Stimulated activated CD8-positive, alpha-beta memory T cell treated with anti-CD3 and anti-CD28 coated beads, Interleukin-2, amount 100 ng/mL, for 48 hours (primary cell): ENCODE measurements around the gene DNTT.

Experiments
- DNase-seq, 2 donors: peaks; one replicate each; pipeline ENCODE4 v3.0.0-alpha.2; 2020; ENCODE audit warnings: low read depth in 2 of 2

DNTT gene

DNA sequence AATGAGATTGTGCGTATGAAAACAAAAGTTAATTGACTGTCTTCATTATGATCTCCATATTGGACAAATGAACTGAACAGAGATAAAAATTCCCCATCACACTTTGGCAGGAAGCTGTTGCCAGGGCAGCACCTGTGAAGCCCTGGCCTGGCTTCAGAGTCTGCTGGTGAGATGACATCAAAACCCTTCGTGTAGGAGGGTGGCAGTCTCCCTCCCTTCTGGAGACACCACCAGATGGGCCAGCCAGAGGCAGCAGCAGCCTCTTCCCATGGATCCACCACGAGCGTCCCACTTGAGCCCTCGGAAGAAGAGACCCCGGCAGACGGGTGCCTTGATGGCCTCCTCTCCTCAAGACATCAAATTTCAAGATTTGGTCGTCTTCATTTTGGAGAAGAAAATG is at the start of gene DNTT:
TSS of gene DNTT (plus strand) at position 205 of the 400 bp plus-strand sequence. CDS start at position 269, 64 bp downstream.
- DNase-seq: no peak

DNA sequence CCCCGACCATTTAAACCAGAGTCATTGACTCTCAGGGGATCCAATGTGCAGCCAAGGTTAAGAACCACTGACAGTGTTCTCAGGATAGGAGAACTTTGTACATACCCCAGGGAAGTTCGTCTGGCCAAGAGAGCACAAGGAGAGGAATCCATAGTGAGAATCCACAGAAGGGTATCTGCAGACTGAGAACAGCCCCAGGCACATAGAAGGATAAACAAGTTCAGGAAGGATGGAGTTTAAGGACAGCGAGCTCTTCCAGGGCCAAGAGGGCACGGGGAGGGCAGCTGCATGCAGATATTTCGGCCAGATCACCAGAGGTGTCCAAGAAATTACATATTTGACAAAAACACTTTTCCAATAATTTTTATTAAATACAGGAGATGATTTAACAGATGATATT is 49.3 kb upstream of the DNTT start:
- DNase-seq: no peak

DNA sequence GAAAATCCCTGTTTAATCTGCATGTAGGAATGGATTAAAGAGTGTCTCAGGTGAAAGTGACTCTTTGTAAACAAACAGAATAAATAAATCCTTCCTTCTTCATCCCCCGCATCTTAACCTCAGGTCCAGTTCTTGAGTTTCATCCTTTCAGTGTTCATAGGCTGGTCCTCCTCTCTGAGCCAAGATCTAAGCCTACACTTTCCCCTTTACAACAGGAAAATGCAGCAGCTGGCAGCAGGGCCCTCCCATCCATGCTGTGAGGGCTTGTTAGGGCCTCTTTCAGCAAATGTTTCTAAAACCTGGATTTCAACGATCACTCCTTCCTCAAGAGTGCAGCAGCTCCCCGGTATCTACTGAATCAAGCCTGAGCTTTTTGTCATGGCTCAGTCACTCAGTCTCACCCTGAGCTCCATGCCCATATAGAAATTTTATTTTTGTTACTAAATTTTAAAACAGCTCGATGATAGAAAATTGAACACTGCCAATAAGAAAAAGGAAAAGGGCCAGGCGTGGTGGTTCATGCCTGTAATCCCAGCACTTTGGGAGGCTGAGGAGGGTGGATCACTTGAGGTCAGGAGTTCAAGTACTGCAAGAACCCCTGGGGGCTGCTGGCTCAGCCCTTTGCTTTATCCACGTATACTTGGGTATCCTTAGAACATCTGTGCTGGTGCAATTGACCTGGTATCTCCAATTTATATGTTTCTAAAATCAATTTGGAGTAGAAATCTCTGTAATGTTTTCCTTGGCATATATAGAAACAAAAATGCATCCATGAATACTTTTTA is 48.5 kb upstream of the DNTT start:
- no peak for DNase-seq

DNA sequence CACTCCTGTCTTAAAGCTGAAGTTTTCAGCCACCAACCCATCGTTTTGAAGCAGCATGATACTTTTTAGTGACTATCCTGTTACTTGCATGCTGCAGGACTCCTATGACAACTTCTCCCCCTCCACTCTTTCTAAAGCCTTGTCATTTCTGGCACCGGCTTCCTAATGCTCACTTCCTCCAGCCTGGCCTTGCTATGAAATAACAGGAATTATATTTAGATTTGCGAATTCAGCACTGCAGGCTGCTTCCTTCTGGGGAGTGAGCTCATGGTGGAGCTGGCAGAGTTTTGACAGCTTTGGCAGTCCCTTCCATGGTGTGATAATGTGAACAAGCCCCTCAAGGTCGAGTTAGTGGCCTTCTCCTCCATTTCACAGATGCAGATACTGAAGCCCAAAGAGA is 46.3 kb upstream of the DNTT start:
- no peak for DNase-seq

DNA sequence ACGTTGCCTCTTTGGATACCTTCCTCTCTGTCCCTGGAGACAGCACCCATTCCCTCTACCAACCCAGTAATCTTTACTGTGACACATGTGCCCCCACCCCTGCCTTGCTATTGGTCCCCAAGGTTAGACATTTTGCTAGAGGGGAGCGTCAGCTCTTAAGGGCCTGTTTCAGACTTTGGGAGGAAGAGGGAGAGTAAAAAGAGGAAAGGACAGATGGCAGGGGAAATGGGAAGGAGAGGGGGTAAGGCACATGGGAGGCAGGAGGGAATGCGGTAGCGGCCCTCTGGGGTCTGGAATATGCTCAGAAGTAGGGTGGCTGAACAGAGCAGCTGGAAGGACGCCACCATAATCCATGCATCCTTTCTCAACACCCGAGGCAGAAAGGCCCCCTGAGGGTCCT is 45.1 kb upstream of the DNTT start:
- no peak for DNase-seq

DNA sequence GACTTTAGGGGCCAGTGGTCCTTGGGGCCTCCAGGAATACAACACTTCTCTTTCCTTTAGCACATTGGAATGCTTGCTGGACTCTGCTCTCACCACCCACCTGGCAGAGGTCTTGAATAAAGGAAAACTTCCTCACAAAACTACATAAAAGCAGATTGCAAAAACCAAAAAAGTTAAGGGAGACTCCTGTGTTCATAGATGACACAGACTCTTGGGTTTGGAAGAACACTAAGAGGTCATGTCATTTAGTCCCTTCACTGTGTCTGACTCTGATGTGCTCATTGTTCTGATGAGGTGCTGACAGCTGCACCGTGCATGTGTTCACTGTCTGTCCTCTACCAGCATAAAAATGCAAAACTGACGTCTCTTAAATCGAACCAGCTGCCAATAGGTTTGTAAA is 44.2 kb upstream of the DNTT start:
- DNase-seq: no peak

DNA sequence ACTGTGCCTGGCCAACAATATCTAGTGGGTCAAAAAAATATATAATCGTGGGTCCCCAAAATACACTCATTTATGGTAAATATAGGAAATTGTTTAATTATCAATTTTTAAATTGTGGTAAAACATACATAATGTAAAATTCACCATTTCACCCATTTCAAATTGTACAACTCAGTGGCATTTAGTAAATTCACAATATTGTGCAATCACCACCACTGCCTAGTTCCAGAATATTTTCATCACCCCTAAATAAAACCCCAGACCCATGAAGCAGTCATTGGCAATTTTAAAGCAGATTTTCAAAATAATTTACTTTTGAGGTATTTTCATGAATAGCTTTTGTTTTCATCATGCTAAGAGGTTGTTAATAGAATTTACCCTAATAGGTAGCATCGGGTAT is 43.1 kb upstream of the DNTT start:
- DNase-seq: no peak

DNA sequence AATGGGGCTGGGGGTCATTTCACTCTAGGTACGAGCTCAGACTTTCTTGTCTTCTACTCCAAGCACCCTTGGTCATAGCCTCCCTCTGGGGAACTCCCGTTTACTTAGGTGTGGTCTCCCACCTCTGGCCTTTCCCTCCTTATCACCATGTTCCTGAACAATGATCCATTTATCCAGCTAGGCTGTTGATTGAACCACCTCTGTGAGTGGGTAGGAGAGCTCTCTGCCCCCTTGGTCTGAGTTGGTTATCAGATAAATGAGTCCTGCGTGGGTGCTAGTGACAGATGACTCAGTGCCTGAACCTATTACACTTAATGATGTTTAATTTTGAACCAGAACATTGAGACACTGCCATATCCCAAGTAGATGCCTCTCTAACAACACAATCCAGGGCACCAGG is 42.3 kb upstream of the DNTT start:
- DNase-seq: no peak

DNA sequence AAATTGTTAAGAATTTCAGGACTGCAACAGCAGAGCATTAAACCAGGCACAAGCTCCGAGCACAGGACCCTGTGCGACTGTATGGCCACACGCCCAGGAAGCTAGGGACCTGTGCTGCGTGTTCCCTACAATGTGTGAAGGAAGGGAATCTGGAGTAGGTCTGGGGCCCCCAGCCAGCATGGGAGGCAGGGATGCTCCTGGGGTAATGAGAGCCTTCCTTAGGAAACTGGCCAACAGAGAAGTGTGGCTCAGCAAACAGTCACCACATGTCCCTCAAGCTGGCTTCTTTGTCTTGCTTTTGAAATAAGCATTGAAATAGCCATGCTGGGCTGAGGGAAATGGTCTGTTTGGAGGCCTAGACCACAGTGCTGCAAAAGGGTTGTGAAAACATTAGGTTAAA is 41.1 kb upstream of the DNTT start:
- DNase-seq: no peak

DNA sequence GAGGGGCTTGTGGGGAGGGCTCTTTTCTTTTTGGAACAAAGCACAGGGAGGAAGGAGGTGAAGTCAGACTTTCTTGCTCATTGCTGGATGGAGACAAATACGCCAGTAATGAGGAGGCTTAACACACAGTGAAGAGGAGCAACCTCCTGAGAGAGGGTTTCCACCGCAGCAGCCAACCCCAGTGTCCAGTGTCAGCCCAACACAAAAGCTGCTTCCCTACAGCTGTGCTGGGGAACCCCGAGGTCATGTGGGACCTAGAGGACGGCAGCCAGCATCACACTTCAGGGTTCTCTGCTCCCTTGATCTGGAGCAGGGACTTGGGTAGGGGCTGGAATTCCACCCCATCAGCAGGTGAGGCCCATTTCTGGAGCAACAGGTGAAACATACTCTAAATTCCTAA is 40.6 kb upstream of the DNTT start:
- no peak for DNase-seq

DNA sequence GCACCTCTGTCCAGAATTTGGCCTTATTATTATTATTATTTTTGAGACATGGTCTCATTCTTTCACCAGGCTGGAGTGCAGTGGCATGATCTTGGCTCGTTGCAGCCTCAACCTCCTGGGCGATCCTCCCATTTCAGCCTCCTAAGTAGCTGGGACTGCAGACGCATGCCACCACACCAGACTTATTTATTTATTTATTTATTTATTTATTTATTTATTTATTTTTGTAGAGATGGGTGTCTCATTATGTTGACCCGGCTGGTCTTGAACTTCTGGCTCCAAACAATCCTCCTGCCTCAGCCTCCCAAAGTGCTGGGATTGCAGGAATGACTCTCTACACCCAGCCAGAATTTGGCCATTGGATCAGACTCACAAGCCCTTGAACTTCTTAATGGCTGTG is 39.3 kb upstream of the DNTT start:
- no peak for DNase-seq

DNA sequence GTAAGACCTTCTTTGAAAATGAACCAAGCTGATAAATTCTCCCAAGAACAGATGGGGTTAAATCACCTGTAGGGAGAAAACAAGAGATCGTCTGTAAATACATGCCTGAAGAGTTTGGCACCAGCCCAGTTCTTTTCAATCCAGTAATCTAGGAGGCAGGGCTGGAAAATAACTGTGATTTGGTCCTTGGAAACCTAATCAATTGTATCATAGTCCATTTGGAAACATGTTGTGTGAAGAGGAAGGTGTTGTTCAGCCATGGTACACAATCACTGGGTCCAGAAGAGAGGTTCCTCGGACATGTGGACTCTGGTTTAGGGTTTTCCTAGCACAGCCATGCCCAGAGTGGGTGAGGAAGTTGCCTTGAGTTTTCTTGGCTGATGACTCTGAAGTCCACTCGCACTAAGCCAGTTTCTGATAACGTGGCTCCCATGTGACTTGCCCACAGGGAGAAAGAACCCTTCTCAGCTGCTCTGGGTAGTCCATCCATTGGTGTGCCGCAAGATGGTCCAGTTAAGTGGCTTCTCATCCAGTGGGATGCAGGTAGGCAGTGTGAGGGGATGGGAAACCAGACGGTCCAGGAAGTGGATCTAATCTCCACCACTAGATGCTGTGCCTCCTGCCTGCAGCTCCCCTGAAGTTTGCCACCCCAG is 38.0 kb upstream of the DNTT start:
- DNase-seq: no peak

DNA sequence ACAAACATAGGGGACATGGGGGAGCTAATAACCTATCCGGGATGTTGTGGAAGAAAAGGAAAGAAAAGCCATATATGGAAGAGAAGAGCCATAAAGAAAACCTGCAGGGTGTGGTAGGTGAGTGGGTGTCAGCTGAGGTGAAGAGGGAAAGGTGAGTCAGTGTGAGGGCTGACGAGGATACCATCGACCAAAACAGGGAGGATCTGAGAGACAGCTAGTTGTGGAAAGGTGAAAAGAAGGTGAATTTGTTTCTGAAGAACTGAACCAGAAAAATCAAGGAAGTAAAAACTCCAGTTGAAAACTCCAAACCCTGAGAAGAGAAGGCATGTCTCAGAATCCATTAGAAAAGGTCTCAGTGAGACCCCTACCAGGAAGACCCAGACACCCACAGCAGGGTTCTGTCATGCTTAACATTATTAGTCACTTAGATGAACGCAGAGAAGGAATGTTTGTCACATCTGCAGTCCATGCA is 37.0 kb upstream of the DNTT start:
- DNase-seq: no peak

DNA sequence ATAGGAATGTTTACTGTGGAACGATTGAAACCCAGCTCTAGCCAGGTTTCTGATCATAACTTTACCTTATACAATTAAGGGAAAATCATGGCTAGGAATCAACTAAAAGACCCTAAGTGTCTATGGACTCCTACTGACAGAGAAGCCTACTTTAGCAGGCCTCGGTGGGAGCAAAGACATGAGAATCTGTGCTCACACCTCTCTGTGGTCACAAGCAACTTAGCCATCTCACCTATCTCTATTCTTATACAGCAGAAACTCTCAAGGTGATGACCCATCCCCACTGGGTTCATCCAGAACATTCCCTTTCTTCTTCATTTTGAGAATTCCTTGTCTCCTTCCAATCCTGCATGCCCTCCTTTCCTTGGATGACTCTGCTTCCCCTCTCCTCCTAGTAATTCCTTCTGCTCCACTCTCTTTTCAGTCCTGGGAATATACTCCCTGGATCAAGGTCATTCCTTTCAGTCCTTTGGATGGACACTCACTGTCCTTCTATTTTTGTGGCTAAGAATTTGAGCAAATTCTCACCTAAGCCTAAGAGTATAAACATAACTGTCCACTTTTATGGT is 35.8 kb upstream of the DNTT start:
- no peak for DNase-seq

DNA sequence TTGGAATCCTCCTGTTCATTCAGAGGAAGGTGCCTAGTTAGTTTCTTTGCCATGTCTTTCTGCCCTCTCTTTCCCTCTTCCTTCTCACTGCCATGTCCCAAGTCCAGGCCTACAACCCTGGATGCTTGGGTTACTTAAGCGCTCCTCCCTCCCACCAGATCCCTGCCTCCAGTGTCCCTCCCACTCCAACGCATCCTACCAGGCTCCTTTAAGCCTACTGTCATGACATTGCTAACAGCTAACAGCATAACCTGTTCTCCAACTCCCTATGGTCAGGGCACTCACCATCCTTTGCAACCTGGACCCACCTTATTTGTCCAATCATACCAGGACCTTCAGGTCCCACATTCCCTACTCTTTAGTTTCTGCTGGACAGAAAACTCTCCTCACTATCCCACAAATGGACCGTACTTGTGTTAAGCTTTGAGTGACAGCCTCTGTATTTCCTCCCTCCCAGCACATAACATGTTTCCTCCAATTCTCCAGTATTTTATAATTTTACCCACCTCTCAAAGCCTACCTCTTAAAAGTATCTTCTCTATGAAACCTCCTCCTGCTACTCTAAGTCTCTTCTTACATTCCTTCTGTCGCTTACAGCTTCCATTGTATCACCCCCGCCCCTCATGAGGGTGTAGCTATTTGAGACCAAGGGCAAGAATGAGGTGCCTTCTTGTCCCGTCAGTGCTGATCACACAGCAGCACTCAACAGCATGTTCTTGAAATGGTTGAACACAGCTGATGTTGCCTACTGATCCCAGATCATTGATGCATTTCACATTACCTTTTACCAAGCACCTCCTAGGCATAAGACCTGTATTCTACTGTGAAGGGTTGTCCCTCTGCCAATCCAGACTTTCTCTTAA is 34.6 kb upstream of the DNTT start:
- DNase-seq: no peak

DNA sequence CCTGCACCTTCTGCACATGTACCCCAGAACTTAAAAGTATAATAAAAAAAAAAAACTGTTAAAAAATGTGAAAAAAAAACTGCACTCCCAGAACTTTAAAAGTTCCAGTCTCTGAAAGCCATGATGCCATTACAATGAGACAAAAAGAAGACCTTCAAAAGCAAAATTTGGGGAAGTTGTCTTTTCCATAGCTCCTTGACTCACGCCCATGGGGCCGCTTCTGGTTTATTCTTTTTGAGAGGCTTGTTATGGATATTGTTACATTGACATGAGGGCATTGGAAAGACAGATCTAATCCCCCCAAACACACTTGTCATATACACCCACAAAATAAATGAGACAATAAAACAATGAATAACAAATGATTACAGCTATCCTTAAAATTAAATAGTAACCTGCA is 33.7 kb upstream of the DNTT start:
- DNase-seq: no peak

DNA sequence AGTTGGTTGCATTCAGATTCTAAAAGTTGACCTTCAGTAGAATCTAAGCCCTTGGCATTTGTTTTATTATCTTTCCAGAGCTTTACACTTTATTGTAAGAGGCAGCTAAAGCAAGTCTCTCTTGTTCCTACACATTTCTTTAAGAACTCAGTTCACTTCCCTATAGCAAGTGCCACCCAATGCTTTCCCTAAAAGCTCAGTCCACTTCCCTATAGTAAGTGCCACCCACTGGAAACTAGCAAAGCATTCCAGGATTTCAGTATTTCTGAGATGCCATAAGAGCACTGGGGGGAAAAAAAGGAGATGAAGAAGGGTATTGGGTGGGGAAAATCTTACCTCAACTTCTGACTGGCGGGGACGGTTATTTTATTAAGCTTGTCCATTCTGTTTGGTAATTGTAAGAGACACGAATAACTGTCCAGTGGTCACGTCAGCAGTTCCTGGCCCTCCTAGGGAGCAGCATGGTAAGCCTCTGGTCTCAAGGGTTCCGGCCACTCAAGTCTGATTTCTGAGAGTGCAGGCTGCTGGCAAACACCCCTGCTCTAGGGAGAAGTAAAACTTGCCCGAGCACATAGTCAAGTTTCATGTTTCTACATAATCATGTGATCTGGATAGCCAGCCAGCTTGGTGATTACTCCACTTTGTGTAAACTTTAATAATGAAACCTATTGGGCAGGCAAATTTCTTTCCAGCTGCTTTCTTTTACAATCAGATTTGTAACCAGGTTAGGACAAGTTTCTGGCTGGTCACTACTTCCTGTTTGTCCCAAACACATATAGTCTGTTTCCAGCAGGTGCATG is 33.0 kb upstream of the DNTT start, which contains the start of gene BLNK:
TSS of gene BLNK (minus strand) at position 554 of the 800 bp plus-strand sequence. CDS start at position 383, 171 bp downstream.
- no peak for DNase-seq

DNA sequence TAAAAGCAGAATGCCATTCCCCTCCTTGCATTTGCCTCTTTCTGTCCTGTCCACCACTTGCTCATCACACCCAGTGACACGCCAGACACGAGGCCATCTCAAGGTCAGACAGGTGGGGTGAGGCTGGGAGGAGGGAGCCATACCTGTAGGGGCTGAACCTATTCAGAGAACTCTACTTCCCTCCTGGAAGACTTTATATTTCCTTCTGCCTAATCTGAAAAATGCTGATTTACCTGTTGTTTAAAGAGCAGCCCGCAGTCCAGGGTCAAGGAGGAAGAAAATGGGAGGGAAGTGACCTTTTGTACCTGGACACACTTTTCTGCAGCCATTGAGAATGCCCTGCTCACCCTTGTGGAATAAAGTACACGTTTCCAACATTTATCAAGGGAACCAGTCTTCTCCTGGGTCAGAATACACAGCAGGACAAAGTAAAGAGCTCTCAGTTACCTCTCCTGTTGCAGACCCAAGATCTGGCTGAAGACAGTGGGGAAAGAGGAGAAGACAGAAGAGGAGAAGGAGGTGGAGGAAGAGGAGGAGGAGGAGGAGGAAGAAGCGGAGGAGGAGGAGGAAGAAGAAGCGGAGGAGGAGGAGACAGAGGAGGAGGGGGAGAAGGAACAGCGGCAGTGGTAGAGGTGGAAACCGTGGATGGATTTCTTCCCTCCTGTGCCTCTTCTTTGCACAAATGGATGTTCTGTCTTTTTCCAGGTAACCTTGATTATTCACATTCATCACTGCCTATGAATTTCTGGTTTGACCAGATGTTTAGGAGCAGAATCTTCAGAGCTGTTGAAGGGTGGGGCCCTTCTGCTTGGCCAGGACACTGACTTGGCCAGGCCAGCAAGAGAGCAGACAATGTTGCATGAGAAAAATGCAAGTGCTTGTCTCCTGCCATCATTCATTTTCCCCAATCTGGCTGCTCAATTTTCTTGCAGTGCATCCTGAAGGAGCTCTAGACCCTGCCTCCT is 31.6 kb upstream of the DNTT start:
- no peak for DNase-seq

DNA sequence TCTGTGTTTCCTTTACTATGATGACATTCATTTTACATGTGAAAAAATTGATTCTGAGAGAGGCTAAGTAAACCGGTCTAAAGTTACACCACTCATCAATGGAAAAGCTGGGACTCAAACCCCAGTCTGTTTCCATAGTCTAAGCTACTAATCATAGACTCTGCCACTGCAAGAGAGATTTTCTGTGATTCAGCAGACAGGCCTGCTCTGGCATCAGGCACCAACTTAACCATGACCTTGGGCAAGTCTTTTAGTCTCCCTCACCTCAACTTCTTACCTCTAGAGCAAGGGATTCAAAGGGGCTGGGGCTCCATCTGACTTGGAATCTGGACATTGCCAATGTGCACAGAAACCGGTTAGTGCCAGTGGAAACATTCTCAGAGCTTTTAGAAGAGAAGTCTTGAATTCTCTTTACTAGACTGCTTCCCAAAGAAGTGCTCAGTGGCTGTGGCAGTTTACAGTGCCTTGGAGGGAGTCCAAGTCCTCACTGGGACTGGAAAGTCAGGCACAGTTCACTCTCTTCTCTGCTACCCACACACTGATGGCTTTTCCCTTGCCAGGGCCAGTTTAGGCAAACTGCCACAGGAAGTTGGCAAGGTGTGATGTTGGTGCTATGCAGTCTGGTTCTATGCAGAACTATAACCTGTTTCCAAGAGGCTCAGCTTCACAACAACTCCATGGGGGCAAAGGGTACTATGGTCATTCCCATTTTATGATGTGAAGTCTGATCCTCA is 28.4 kb upstream of the DNTT start:
- DNase-seq: no peak
